ENCODE measurements around the gene STYX.

DNA sequence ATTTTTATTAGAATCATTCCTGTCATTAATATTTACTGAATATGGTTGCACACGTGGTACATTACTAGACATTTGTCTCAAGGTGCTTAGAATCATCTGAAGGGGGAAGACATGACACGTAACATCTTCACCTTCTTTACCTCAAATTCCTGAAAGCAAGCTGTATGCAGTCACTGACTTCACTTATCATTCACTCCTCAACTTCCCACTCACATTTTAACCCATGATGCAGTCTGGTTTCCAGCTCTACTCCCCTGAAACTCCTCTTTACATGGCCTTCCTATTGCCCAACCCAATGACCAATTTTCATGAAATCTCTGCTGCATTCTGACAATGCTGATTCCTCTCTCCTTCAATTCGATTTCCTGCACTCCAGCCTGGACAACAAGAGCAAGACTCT lies 28.7 kb upstream of the STYX start:
- TF ChIP-seq EP300 (IDR thresholded peaks at IDR 0.05), result no peak
- TF ChIP-seq, protein P1, sequence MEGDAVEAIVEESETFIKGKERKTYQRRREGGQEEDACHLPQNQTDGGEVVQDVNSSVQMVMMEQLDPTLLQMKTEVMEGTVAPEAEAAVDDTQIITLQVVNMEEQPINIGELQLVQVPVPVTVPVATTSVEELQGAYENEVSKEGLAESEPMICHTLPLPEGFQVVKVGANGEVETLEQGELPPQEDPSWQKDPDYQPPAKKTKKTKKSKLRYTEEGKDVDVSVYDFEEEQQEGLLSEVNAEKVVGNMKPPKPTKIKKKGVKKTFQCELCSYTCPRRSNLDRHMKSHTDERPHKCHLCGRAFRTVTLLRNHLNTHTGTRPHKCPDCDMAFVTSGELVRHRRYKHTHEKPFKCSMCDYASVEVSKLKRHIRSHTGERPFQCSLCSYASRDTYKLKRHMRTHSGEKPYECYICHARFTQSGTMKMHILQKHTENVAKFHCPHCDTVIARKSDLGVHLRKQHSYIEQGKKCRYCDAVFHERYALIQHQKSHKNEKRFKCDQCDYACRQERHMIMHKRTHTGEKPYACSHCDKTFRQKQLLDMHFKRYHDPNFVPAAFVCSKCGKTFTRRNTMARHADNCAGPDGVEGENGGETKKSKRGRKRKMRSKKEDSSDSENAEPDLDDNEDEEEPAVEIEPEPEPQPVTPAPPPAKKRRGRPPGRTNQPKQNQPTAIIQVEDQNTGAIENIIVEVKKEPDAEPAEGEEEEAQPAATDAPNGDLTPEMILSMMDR (IDR thresholded peaks at IDR 0.05), result no peak
- TF ChIP-seq POLR2AphosphoS5 (IDR thresholded peaks at IDR 0.05), result no peak
